ENCODE results near the gene FAM9A.

DNA sequence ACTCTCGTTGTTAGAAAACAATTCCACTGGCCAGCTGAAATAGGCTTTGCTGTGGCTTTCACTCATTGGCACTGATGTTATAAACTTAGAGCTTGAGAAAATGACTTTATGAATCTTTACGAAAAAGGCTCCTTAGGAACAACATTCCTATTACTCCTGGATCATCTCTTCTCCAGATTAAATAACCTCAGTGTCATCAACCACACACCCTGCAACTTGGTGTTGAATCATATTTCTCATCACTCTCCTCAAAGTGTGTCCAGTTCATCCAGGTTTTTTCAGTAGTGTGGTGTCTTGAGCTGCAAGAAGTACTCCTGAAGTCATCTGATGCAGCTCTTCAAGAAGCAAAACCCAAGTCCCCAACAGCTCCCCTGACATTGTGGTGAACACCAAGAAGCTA lies 41.2 kb downstream of the FAM9A start:
- TF ChIP-seq, protein P1, sequence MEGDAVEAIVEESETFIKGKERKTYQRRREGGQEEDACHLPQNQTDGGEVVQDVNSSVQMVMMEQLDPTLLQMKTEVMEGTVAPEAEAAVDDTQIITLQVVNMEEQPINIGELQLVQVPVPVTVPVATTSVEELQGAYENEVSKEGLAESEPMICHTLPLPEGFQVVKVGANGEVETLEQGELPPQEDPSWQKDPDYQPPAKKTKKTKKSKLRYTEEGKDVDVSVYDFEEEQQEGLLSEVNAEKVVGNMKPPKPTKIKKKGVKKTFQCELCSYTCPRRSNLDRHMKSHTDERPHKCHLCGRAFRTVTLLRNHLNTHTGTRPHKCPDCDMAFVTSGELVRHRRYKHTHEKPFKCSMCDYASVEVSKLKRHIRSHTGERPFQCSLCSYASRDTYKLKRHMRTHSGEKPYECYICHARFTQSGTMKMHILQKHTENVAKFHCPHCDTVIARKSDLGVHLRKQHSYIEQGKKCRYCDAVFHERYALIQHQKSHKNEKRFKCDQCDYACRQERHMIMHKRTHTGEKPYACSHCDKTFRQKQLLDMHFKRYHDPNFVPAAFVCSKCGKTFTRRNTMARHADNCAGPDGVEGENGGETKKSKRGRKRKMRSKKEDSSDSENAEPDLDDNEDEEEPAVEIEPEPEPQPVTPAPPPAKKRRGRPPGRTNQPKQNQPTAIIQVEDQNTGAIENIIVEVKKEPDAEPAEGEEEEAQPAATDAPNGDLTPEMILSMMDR (IDR thresholded peaks at IDR 0.05): no peak
- TF ChIP-seq EZH2 (IDR thresholded peaks at IDR 0.05; ENCODE audit: borderline replicate concordance, insufficient read depth, low read depth, low read length, poor library complexity, severe bottlenecking): no peak
